K562 (cell line): ENCODE results near the gene CSF2. TPM values are rescaled to one million over a fixed set of nuclear protein-coding genes. Genes with fewer than 3 reads are reported as not detected.

ENCODE experiments used
- CBFA2T2 ChIP-seq: fragments of 450-650 bp; conservative IDR thresholded peaks from 2 replicates; pipeline ENCODE4 v1.6.1; 2017; ENCODE audit warnings: mild to moderate bottlenecking
- CHD2 ChIP-seq: IDR thresholded peaks from 2 replicates; pipeline ENCODE4 v1.6.1; 2011; ENCODE audit warnings: low read depth, low read length
- COPS2 ChIP-seq: fragments of 450-650 bp; conservative IDR thresholded peaks from 2 replicates; pipeline ENCODE4 v1.6.1; 2016; ENCODE audit warnings: mild to moderate bottlenecking, moderate library complexity
- DACH1 ChIP-seq: fragments of 450-650 bp; IDR thresholded peaks from 2 replicates; pipeline ENCODE4 v1.6.1; 2018; ENCODE audit not compliant: partially characterized antibody
- DIDO1 ChIP-seq: fragments of 450-650 bp; IDR thresholded peaks from 2 replicates; pipeline ENCODE4 v1.6.1; 2016; ENCODE audit warnings: low read depth, missing biosample characterization, missing genetic modification characterization
- EGR1 ChIP-seq: fragments of 450-650 bp; conservative IDR thresholded peaks from 2 replicates; pipeline ENCODE4 v1.6.1; 2017; ENCODE audit warnings: mild to moderate bottlenecking
- HDAC6 ChIP-seq: IDR thresholded peaks from 2 replicates; pipeline ENCODE4 v1.6.1; 2012; ENCODE audit warnings: low read depth, mild to moderate bottlenecking, control low read depth, inconsistent platforms, low read length, moderate library complexity
- MTA3 ChIP-seq: fragments of 450-650 bp; formaldehyde crosslinking; IDR thresholded peaks from 2 replicates; pipeline ENCODE4 v1.6.1; 2017; ENCODE audit warnings: mild to moderate bottlenecking, borderline replicate concordance
- NONO ChIP-seq, 2 experiments: fragments of 200-400 bp in 1 of 2; fragments of 450-650 bp in 1 of 2; formaldehyde crosslinking in 1 of 2; IDR thresholded peaks; 2 replicates each; pipeline ENCODE4 v1.6.1; 2017; ENCODE audit warnings: low read depth in 2 of 2, mild to moderate bottlenecking in 2 of 2, moderate library complexity in 2 of 2, low read length in 1 of 2
- PHF20 ChIP-seq: fragments of 450-650 bp; IDR thresholded peaks from 2 replicates; pipeline ENCODE4 v1.6.1; 2018; ENCODE audit not compliant: partially characterized antibody
- RAD51 ChIP-seq: fragments of 450-650 bp; IDR thresholded peaks from 2 replicates; pipeline ENCODE4 v1.7.1; 2016; ENCODE audit warnings: low read depth, mild to moderate bottlenecking, borderline replicate concordance
- SETDB1 ChIP-seq: IDR thresholded peaks from one replicate; pipeline ENCODE4 v1.6.1; 2012; ENCODE audit warnings: low read length, control low read depth, inconsistent platforms
- TBL1XR1 ChIP-seq, 2 experiments: IDR thresholded peaks; 2 replicates each; pipeline ENCODE4 v1.6.1; 2012; ENCODE audit warnings: improper control_type of control experiment in 2 of 2, low read length in 2 of 2, mild to moderate bottlenecking in 1 of 2
- TCF7 ChIP-seq: sonication (generic); IDR thresholded peaks from 2 replicates; pipeline ENCODE4 v1.6.1; 2016; ENCODE audit warnings: antibody characterized with exemption, borderline replicate concordance
- ZNF384 ChIP-seq: IDR thresholded peaks from 2 replicates; pipeline ENCODE4 v1.6.1; 2012; ENCODE audit warnings: low read depth, low read length, improper control_type of control experiment
- polyA plus RNA-seq, 8 experiments: library from polyadenylated mRNA; depleted of rRNA in 4 of 8; stranded (reverse) in 5 of 8; unstranded in 3 of 8; fragments of >200 nt; fragmentation: Nextera tagmentation in 2 of 8; fragmentation: Illumina TruSeq in 1 of 8; extraction: Ambion mirVana in 2 of 8; extraction: Trizol in 1 of 8; gene quantifications; 2 replicates each; pipeline versions ENCODE4 v1.2.1 to v1.2.3, GENCODE V29; 2011 to 2014; ENCODE audit warnings: inconsistent platforms in 1 of 8, missing spikeins in 1 of 8
- total RNA-seq, 7 experiments: library from RNA; depleted of rRNA in 6 of 7; stranded (reverse); fragments of >200 nt in 6 of 7; fragmentation: Illumina TruSeq in 2 of 7; extraction: Trizol in 2 of 7; gene quantifications; 2 replicates each; pipeline versions ENCODE4 v1.2.1 to v1.2.3, GENCODE V29; 2011 to 2021; ENCODE audit warnings: low replicate concordance in 1 of 7
- TF ChIP-seq, protein P1 (sequence below): IDR thresholded peaks from 3 replicates; pipeline ENCODE4 v1.6.1; 2011; ENCODE audit warnings: borderline replicate concordance, mild to moderate bottlenecking, moderate library complexity; ENCODE audit not compliant: insufficient read length; ENCODE audit errors: extremely low read depth
- TF ChIP-seq, protein P2 (sequence below): sonication (generic); formaldehyde crosslinking; IDR thresholded peaks from 2 replicates; pipeline ENCODE4 v1.8.0; 2022; ENCODE audit warnings: mild to moderate bottlenecking, missing genetic modification reagents
- TF ChIP-seq, protein P3 (sequence below): fragments of 250-450 bp; sonication (Bioruptor Pico); IDR thresholded peaks from 2 replicates; pipeline ENCODE4 v1.5.0; 2020; ENCODE audit warnings: mild to moderate bottlenecking, borderline replicate concordance

CSF2 gene
- total and polyA plus RNA-seq, 9 of the 15 experiments (the other 6 are each of a cell fraction or from before 2014, with no cell fraction given): 0.25 to 0.29 TPM; not detected in 7

DNA sequence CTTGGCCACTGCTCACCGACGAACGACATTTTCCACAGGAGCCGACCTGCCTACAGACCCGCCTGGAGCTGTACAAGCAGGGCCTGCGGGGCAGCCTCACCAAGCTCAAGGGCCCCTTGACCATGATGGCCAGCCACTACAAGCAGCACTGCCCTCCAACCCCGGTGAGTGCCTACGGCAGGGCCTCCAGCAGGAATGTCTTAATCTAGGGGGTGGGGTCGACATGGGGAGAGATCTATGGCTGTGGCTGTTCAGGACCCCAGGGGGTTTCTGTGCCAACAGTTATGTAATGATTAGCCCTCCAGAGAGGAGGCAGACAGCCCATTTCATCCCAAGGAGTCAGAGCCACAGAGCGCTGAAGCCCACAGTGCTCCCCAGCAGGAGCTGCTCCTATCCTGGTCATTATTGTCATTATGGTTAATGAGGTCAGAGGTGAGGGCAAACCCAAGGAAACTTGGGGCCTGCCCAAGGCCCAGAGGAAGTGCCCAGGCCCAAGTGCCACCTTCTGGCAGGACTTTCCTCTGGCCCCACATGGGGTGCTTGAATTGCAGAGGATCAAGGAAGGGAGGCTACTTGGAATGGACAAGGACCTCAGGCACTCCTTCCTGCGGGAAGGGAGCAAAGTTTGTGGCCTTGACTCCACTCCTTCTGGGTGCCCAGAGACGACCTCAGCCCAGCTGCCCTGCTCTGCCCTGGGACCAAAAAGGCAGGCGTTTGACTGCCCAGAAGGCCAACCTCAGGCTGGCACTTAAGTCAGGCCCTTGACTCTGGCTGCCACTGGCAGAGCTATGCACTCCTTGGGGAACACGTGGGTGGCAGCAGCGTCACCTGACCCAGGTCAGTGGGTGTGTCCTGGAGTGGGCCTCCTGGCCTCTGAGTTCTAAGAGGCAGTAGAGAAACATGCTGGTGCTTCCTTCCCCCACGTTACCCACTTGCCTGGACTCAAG, 1.5 kb downstream of the CSF2 start (continued):
- TF ChIP-seq, protein P1, sequence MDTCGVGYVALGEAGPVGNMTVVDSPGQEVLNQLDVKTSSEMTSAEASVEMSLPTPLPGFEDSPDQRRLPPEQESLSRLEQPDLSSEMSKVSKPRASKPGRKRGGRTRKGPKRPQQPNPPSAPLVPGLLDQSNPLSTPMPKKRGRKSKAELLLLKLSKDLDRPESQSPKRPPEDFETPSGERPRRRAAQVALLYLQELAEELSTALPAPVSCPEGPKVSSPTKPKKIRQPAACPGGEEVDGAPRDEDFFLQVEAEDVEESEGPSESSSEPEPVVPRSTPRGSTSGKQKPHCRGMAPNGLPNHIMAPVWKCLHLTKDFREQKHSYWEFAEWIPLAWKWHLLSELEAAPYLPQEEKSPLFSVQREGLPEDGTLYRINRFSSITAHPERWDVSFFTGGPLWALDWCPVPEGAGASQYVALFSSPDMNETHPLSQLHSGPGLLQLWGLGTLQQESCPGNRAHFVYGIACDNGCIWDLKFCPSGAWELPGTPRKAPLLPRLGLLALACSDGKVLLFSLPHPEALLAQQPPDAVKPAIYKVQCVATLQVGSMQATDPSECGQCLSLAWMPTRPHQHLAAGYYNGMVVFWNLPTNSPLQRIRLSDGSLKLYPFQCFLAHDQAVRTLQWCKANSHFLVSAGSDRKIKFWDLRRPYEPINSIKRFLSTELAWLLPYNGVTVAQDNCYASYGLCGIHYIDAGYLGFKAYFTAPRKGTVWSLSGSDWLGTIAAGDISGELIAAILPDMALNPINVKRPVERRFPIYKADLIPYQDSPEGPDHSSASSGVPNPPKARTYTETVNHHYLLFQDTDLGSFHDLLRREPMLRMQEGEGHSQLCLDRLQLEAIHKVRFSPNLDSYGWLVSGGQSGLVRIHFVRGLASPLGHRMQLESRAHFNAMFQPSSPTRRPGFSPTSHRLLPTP: no peak
- TF ChIP-seq DIDO1 (no peak), DACH1 (no peak), EGR1 (peak; percentile 82), PHF20 (no peak), RAD51 (peak; percentile 88), CHD2 (no peak), SETDB1 (no peak), NONO (IDR thresholded peaks at IDR 0.05; ENCODE audit: low read depth in 2 of 2, low read length in 1 of 2) (no peak), HDAC6 (no peak), COPS2 (no peak), TBL1XR1 (IDR thresholded peaks at IDR 0.05; ENCODE audit: low read length in 2 of 2) (no peak), MTA3 (no peak), ZNF384 (no peak), TCF7 (no peak), CBFA2T2 (peak; percentile 40; the same call in 1 of the 2 replicates)
- TF ChIP-seq, protein P2, sequence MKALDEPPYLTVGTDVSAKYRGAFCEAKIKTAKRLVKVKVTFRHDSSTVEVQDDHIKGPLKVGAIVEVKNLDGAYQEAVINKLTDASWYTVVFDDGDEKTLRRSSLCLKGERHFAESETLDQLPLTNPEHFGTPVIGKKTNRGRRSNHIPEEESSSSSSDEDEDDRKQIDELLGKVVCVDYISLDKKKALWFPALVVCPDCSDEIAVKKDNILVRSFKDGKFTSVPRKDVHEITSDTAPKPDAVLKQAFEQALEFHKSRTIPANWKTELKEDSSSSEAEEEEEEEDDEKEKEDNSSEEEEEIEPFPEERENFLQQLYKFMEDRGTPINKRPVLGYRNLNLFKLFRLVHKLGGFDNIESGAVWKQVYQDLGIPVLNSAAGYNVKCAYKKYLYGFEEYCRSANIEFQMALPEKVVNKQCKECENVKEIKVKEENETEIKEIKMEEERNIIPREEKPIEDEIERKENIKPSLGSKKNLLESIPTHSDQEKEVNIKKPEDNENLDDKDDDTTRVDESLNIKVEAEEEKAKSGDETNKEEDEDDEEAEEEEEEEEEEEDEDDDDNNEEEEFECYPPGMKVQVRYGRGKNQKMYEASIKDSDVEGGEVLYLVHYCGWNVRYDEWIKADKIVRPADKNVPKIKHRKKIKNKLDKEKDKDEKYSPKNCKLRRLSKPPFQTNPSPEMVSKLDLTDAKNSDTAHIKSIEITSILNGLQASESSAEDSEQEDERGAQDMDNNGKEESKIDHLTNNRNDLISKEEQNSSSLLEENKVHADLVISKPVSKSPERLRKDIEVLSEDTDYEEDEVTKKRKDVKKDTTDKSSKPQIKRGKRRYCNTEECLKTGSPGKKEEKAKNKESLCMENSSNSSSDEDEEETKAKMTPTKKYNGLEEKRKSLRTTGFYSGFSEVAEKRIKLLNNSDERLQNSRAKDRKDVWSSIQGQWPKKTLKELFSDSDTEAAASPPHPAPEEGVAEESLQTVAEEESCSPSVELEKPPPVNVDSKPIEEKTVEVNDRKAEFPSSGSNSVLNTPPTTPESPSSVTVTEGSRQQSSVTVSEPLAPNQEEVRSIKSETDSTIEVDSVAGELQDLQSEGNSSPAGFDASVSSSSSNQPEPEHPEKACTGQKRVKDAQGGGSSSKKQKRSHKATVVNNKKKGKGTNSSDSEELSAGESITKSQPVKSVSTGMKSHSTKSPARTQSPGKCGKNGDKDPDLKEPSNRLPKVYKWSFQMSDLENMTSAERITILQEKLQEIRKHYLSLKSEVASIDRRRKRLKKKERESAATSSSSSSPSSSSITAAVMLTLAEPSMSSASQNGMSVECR (CRISPR knock-in tag): 0 out of 2 replicates have a peak, but pooled peaks have one; percentile 34
- TF ChIP-seq, protein P3, sequence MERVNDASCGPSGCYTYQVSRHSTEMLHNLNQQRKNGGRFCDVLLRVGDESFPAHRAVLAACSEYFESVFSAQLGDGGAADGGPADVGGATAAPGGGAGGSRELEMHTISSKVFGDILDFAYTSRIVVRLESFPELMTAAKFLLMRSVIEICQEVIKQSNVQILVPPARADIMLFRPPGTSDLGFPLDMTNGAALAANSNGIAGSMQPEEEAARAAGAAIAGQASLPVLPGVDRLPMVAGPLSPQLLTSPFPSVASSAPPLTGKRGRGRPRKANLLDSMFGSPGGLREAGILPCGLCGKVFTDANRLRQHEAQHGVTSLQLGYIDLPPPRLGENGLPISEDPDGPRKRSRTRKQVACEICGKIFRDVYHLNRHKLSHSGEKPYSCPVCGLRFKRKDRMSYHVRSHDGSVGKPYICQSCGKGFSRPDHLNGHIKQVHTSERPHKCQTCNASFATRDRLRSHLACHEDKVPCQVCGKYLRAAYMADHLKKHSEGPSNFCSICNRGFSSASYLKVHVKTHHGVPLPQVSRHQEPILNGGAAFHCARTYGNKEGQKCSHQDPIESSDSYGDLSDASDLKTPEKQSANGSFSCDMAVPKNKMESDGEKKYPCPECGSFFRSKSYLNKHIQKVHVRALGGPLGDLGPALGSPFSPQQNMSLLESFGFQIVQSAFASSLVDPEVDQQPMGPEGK (CRISPR knock-in tag): no peak
